ENCODE measurements around the gene ZNF213. TPM values are rescaled to one million over a fixed set of nuclear protein-coding genes. Genes with fewer than 3 reads are reported as not detected.

The ZNF213 gene
- total RNA-seq, 1 donor from 2014 or later: 7.6 TPM

DNA sequence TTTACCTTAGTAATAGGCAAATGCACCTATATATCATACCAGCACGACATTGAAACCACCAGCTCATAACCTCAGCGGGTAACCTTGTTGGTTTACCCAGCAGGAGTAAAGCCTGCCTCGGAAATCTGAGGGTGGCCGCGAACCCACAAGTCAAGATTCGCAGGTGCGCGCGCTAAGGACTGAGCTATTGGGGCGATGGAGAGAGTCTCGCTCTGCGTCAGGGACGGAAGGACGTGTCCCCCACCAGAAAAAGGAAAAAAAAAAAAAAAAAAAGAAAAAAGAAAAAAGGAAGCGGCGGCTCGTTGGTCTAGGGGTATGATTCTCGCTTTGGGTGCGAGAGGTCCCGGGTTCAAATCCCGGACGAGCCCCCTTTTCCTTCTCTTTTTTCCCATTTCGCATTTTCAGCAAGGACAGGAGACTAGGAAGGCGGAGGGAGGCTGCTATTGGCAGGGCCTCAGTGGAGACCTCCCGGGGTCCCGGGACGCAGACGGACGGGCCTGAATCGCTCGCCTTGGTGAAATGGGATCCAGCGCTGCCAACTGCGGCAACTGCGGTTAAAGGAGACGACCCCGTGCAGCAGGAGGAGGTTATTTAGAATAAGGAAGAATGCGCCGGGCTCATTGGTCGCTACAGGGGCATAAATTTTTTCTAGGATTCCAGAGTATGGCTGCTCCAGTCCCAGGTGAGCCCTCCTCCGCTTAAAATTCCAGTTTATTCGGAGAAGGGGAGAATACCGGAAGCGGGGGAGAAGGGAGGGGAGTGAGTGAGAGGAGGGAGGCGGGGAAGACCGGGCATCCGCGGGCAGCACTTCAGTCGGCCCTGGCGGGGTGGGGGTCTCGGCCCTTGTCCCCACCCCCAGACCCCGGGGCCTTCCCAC lies 53.2 kb downstream of the ZNF213 start, which contains the start of gene OR1F1:
TSS of gene OR1F1 (plus strand) at position 407 of the 877 bp plus-strand sequence.
- peaks cover 30% of the 10 kb centered on the region for H3K27me3 ChIP-seq
- intact Hi-C loops (cut with DNase I): no loop called here
- TF ChIP-seq POLR2AphosphoS5 (IDR thresholded peaks at IDR 0.05; ENCODE audit: insufficient read depth in 1 of 2, low read depth in 1 of 2) (no peak), POLR2A (IDR thresholded peaks at IDR 0.05) (no peak)
- TF ChIP-seq, protein P1, sequence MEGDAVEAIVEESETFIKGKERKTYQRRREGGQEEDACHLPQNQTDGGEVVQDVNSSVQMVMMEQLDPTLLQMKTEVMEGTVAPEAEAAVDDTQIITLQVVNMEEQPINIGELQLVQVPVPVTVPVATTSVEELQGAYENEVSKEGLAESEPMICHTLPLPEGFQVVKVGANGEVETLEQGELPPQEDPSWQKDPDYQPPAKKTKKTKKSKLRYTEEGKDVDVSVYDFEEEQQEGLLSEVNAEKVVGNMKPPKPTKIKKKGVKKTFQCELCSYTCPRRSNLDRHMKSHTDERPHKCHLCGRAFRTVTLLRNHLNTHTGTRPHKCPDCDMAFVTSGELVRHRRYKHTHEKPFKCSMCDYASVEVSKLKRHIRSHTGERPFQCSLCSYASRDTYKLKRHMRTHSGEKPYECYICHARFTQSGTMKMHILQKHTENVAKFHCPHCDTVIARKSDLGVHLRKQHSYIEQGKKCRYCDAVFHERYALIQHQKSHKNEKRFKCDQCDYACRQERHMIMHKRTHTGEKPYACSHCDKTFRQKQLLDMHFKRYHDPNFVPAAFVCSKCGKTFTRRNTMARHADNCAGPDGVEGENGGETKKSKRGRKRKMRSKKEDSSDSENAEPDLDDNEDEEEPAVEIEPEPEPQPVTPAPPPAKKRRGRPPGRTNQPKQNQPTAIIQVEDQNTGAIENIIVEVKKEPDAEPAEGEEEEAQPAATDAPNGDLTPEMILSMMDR (IDR thresholded peaks at IDR 0.05): no peak

DNA sequence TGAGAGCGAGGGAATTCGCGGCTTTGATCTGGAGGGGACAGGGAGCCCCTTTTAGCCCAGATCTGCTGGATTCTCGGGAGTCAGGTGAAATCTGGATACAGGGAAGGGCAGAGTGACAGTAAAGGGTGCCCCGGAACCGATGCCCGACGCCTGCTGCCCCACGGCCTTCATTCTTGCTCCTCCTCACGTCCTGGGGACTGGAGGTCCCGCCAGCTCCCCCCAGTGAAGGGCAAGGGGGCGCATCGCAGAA lies 53.8 kb downstream of the ZNF213 start:
- Histone ChIP-seq H3K9me3 (no peaks in the 10 kb centered on the region), H3K4me3 (peak overlapping the region in 1 of 2 donors; percentile 5), H3K27ac (no peak overlapping the region), H3K27me3 (peaks cover 30% of the 10 kb centered on the region), H3K4me1 (peaks cover 23% of the 10 kb centered on the region), H3K36me3 (no peaks in the 10 kb centered on the region)
- DNase-seq (ENCODE audit: extremely low spot score in 2 of 2): no peak
- TF ChIP-seq POLR2A (IDR thresholded peaks at IDR 0.05) (no peak), POLR2AphosphoS5 (IDR thresholded peaks at IDR 0.05; ENCODE audit: insufficient read depth in 1 of 2, low read depth in 1 of 2) (no peak)
- TF ChIP-seq, protein P1 (IDR thresholded peaks at IDR 0.05): no peak
- intact Hi-C loops (cut with DNase I): no loop called here

More for the DNA sequence above, 53.2 kb downstream of the ZNF213 start, which contains the start of gene OR1F1:
- Histone ChIP-seq H3K36me3 (no peaks in the 10 kb centered on the region), H3K9me3 (no peaks in the 10 kb centered on the region), H3K4me3 (peak within 1 kb of the TSS in 1 of 2 donors; percentile 5), H3K4me1 (peaks cover 28% of the 10 kb centered on the region), H3K27ac (no peak within 1 kb of the TSS)
- no peak for DNase-seq (ENCODE audit: extremely low spot score in 2 of 2)

DNA sequence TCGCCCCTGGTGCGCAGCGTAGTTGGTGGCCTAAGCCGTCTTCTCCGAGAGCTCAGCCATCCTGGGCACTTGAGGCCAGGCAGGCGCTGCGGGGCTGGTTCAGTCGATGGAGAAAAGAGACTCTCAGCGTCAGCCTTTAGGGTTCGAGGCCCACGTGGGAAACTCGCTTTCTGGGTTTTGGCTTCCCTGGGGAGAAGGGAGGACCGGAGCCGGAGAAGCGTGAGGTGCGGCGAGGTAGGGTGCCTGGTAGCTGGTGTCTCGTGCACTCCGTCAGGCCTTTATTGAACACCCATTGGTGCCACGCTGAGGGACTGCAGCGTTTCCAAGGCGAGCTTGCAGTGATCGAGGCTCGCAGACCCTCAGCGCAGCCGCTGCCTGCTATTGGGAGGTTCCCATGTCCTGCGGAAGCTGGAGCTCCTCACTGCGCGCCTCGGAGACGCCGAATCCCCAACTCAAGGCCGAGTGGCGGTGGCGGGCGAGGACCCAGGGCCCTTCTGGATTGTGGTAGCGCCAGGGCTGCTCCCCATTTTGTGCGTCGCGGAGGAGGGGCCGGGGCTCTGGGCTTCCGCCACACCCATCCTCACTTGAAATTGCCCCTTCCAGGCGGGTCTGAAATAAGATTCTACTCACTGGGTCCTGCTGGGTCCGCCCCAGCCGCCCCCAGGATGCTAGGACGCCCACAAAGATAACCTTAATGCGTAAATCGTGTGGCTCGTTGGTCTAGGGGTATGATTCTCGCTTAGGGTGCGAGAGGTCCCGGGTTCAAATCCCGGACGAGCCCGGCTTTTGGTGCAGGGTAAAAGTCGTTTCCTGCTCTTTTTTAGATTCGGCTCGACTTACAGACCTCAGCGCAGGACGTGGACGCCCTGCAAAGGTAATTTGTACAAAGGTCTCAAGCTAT lies 54.3 kb downstream of the ZNF213 start:
- no peak for DNase-seq (ENCODE audit: extremely low spot score in 2 of 2)
- H3K9me3 ChIP-seq: no peaks in the 10 kb centered on the region
- H3K27ac ChIP-seq: no peak overlapping the region
- TF ChIP-seq, protein P1 (IDR thresholded peaks at IDR 0.05): no peak
- TF ChIP-seq POLR2AphosphoS5 (IDR thresholded peaks at IDR 0.05; ENCODE audit: insufficient read depth in 1 of 2, low read depth in 1 of 2) (no peak), POLR2A (IDR thresholded peaks at IDR 0.05) (no peak)
- peak overlapping the region in 1 of 2 donors; percentile 5 for H3K4me3 ChIP-seq
- H3K4me1 ChIP-seq: peaks cover 21% of the 10 kb centered on the region
- intact Hi-C loops (cut with DNase I): no loop called here
- H3K27me3 ChIP-seq: peaks cover 30% of the 10 kb centered on the region
- no peaks in the 10 kb centered on the region for H3K36me3 ChIP-seq

DNA sequence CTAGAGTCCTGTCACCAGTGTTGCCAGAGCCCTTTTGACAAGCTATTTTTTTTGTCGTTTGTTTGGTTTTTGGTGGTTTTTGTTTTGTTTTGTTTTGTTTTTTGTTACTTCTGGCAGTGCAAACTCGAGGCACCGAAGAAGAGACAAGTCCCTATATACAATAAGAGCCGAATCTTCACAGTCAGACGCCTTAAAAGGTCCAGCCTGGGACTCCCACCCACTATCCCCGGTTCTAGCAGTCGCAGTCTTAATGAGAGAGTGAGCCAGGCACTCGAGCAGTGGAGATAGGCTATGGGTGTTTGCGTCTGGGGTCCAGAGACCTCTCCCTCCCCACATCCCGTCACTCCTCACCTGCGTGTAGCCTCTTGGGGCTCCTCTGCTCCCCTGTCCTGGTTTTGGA lies 55.0 kb downstream of the ZNF213 start:
- no peak overlapping the region for H3K4me3 ChIP-seq
- peaks cover 30% of the 10 kb centered on the region for H3K27me3 ChIP-seq
- no peak overlapping the region for H3K27ac ChIP-seq
- intact Hi-C loops (cut with DNase I): no loop called here
- no peaks in the 10 kb centered on the region for H3K9me3 ChIP-seq
- no peaks in the 10 kb centered on the region for H3K36me3 ChIP-seq
- TF ChIP-seq POLR2A (IDR thresholded peaks at IDR 0.05) (no peak), POLR2AphosphoS5 (IDR thresholded peaks at IDR 0.05; ENCODE audit: insufficient read depth in 1 of 2, low read depth in 1 of 2) (no peak)
- TF ChIP-seq, protein P1 (IDR thresholded peaks at IDR 0.05): no peak
- no peak for DNase-seq (ENCODE audit: extremely low spot score in 2 of 2)
- H3K4me1 ChIP-seq: peaks cover 21% of the 10 kb centered on the region
